Spleen (tissue), 11 donors: ENCODE measurements around the gene CACNB2. TPM values are rescaled to one million over a fixed set of nuclear protein-coding genes. Genes with fewer than 3 reads are reported as not detected.

Experiments
- DNase-seq: peaks from one replicate; pipeline ENCODE4 v3.0.0-alpha.2; 2020
- H3K27ac ChIP-seq, 8 donors: fragments of 200-600 bp; sonication (generic) in 7 of 8; 1 replicate in 4 of 8; 2 replicates in 4 of 8; pipeline versions ENCODE4 v1.5.0 to v1.8.0; 2016 to 2021; ENCODE audit warnings: inconsistent platforms in 4 of 8, mild to moderate bottlenecking in 4 of 8, moderate library complexity in 1 of 8
- H3K27me3 ChIP-seq, 7 donors: fragments of 200-600 bp; sonication (generic) in 6 of 7; replicated peaks in 1 of 7; 1 replicate in 4 of 7; 2 replicates in 3 of 7; pipeline versions ENCODE4 v1.5.0 to v1.8.0; 2016 to 2021; ENCODE audit warnings: inconsistent platforms in 3 of 7, mild to moderate bottlenecking in 1 of 7
- H3K36me3 ChIP-seq, 6 donors: fragments of 200-600 bp; sonication (generic) in 5 of 6; 1 replicate in 4 of 6; 2 replicates in 2 of 6; pipeline versions ENCODE4 v1.5.0 to v1.8.0; 2016 to 2021; ENCODE audit warnings: inconsistent platforms in 2 of 6
- H3K4me1 ChIP-seq, 6 donors: fragments of 200-600 bp; sonication (generic) in 5 of 6; 1 replicate in 3 of 6; 2 replicates in 3 of 6; pipeline versions ENCODE4 v1.5.0 to v1.8.0; 2016 to 2021; ENCODE audit warnings: inconsistent platforms in 3 of 6
- H3K4me3 ChIP-seq, 8 donors: fragments of 200-600 bp; sonication (generic) in 7 of 8; 1 replicate in 4 of 8; 2 replicates in 4 of 8; pipeline versions ENCODE4 v1.5.0 to v1.8.0; 2016 to 2021; ENCODE audit warnings: inconsistent platforms in 4 of 8, mild to moderate bottlenecking in 4 of 8, moderate library complexity in 2 of 8
- H3K9me3 ChIP-seq, 8 donors: fragments of 200-600 bp; sonication (generic) in 7 of 8; 1 replicate in 4 of 8; 2 replicates in 4 of 8; pipeline versions ENCODE4 v1.5.0 to v1.8.0; 2016 to 2021; ENCODE audit warnings: inconsistent platforms in 4 of 8
- POLR2A ChIP-seq, 3 donors: fragments of 450-650 bp; IDR thresholded peaks; one replicate each; pipeline ENCODE4 v1.5.1; 2017; ENCODE audit warnings: antibody characterized with exemption in 3 of 3, mild to moderate bottlenecking in 1 of 3
- POLR2AphosphoS5 ChIP-seq, 3 donors: sonication (generic); formaldehyde crosslinking; IDR thresholded peaks; one replicate each; pipeline ENCODE4 v1.5.1; 2017; ENCODE audit warnings: antibody characterized with exemption in 3 of 3
- WGBS, 5 donors: extraction: QIAGEN DNeasy Blood & Tissue Kit in 3 of 5; methylation state at CpG; one replicate each; pipeline versions ENCODE4 v1.1.5 to v1.1.7; 2013 to 2018; 5-methylcytosine and 5-hydroxymethylcytosine counted together
- intact Hi-C: fragments of 100-400 bp; cut with DNase I; formaldehyde crosslinking; loops from one replicate; pipeline ENCODE4 v1.15.0; 2023; ENCODE audit warnings: low total_unique reads
- polyA plus RNA-seq, 3 donors: library from polyadenylated mRNA; stranded (reverse); fragments of 200-250 nt; gene quantifications; one replicate each; pipeline ENCODE4 v1.2.1, GENCODE V29; 2013
- total RNA-seq, 7 donors: library from RNA; depleted of rRNA in 3 of 7; stranded (reverse); fragments of >200 nt in 3 of 7; fragmentation: NEBNext Ultra II Directional in 4 of 7; extraction: Animal tissue kit (Norgen Biotek cat#: 25700) in 4 of 7; gene quantifications; one replicate each; pipeline versions ENCODE4 v1.1.0 to v1.2.1, GENCODE V29; 2016 to 2021
- TF ChIP-seq, protein P1 (sequence below), 11 experiments: fragments of 200-600 bp in 7 of 11; fragments of 450-650 bp in 4 of 11; sonication (generic) in 4 of 11; IDR thresholded peaks in 8 of 11; conservative IDR thresholded peaks in 3 of 11; 1 replicate in 7 of 11; 2 replicates in 4 of 11; pipeline versions ENCODE4 v1.4.0 to v1.8.0; 2016 to 2021; ENCODE audit warnings: antibody characterized with exemption in 11 of 11, inconsistent platforms in 4 of 11, mild to moderate bottlenecking in 1 of 11
- donor health status: healthy with polysubstance abuse.
- donor health status: DM: no; HTN: no; CAD: no; lungs with moderate emphysema.
- donor health status: DM: no; HTN: no; CAD: no.
- donor health status: Bipolar disorder and iron deficiency.
- donor health status: healthy.
- donor health status: DM: no; HTN: no; CAD: no.
- donor health status: DM: yes; HTN: yes; CAD: no.

CACNB2 gene
- total and polyA plus RNA-seq, 10 donors = 0.17 to 0.79 (median 0.44) TPM; not detected in 1

DNA sequence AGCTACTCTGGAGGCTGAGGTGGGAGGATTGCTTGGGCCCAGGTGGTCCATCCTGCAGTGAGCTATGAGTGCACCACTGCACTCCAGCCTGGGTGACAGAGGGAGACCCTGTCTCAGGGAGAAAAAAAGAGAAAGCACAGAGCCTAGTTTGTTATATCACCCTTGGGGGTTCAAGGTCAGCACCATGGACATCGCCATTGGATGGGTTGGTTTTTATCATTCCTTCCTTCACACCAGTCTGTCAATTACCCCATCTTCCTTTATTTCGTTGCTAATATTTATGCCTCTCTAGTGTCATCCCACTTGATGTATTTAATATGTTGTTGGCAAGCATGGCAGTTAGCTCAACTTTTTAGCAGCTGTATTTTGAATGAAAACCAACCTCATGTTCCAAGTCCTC, 328.9 kb downstream of the CACNB2 start:
- H3K27ac ChIP-seq = no peak overlapping the region
- H3K36me3 ChIP-seq = no peaks in the 10 kb centered on the region
- H3K9me3 ChIP-seq = no peaks in the 10 kb centered on the region
- no peak for DNase-seq
- TF ChIP-seq, protein P1, sequence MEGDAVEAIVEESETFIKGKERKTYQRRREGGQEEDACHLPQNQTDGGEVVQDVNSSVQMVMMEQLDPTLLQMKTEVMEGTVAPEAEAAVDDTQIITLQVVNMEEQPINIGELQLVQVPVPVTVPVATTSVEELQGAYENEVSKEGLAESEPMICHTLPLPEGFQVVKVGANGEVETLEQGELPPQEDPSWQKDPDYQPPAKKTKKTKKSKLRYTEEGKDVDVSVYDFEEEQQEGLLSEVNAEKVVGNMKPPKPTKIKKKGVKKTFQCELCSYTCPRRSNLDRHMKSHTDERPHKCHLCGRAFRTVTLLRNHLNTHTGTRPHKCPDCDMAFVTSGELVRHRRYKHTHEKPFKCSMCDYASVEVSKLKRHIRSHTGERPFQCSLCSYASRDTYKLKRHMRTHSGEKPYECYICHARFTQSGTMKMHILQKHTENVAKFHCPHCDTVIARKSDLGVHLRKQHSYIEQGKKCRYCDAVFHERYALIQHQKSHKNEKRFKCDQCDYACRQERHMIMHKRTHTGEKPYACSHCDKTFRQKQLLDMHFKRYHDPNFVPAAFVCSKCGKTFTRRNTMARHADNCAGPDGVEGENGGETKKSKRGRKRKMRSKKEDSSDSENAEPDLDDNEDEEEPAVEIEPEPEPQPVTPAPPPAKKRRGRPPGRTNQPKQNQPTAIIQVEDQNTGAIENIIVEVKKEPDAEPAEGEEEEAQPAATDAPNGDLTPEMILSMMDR (IDR thresholded peaks at IDR 0.05 in 8 of 11, conservative IDR thresholded peaks at IDR 0.05 in 3 of 11) = no peak
- TF ChIP-seq POLR2AphosphoS5 (IDR thresholded peaks at IDR 0.05) (no peak), POLR2A (IDR thresholded peaks at IDR 0.05) (no peak)
- intact Hi-C loops = no loop called here
- no peak overlapping the region for H3K4me3 ChIP-seq
- 72 to 88% (median 78%) methylated on average over 2 of the region's 2 CpGs for WGBS, 5 donors
- H3K27me3 ChIP-seq = no peaks in the 10 kb centered on the region
- no peaks in the 10 kb centered on the region for H3K4me1 ChIP-seq

DNA sequence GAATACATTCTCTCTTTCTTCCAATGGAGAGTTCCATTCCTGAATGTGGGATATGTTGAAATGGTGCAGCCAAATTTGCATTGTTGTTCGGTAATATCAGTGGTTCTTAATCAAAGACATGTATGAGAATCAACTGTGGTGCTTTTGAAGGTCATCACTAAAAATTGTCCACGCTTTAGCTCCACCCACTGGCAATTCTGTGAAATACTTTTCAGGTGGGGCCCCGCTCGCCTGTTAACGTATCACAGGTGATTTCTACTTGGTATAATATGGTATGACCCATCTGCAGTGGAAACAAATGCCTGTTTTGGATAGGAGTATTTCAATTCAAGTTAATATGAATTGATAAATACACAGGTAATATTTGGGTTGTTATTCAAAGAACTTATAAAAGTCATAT, 332.8 kb downstream of the CACNB2 start:
- Histone ChIP-seq H3K4me3 (no peak overlapping the region), H3K27me3 (no peaks in the 10 kb centered on the region), H3K4me1 (no peaks in the 10 kb centered on the region), H3K9me3 (no peaks in the 10 kb centered on the region), H3K36me3 (no peaks in the 10 kb centered on the region), H3K27ac (no peak overlapping the region)
- TF ChIP-seq, protein P1 (IDR thresholded peaks at IDR 0.05 in 8 of 11, conservative IDR thresholded peaks at IDR 0.05 in 3 of 11) = no peak
- TF ChIP-seq POLR2A (IDR thresholded peaks at IDR 0.05) (no peak), POLR2AphosphoS5 (IDR thresholded peaks at IDR 0.05) (no peak)
- DNase-seq = no peak
- 76 to 82% (median 79%) methylated on average over 5 of the region's 5 CpGs for WGBS, 5 donors
- intact Hi-C loops = no loop called here

DNA sequence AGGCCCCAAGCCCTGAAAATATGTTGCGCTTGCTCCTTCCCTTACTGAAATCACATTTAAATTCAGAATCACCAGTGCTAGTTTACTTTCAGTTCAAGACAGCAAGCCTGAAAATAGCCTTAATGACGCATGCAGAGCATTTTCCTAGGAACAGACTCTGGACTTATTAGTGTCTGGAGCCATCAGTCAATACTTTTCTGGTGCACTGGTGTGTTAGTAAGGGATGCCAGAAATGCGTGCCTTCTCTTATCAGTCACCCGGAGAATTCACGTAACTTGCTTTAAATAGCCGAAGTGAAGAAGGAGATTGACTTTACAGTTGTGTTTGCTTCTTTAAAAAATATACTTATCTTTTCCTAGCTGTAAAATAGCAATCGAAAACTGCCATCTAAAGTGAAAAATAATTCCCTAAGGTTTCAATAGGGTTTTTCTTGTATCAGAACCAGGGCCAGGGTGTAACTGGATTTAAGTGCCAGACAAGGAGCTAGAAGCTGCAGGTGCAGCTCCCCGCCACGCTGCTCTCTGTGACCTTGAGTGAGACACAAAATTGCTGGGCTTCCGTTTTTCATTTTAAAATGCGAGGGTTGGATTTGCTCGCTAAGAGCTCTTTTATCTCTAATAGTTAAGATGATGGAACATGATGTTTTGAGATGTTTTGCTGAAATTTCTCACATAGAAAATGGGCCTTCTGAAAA, 333.3 kb downstream of the CACNB2 start:
- no peaks in the 10 kb centered on the region for H3K36me3 ChIP-seq
- DNase-seq = no peak
- no peaks in the 10 kb centered on the region for H3K4me1 ChIP-seq
- no peak overlapping the region for H3K27ac ChIP-seq
- H3K9me3 ChIP-seq = no peaks in the 10 kb centered on the region
- no peak overlapping the region for H3K4me3 ChIP-seq
- no peaks in the 10 kb centered on the region for H3K27me3 ChIP-seq
- WGBS, 5 donors = 75 to 85% (median 82%) methylated on average over 12 of the region's 12 CpGs
- intact Hi-C loops = no loop called here
- TF ChIP-seq POLR2AphosphoS5 (IDR thresholded peaks at IDR 0.05) = no peak

DNA sequence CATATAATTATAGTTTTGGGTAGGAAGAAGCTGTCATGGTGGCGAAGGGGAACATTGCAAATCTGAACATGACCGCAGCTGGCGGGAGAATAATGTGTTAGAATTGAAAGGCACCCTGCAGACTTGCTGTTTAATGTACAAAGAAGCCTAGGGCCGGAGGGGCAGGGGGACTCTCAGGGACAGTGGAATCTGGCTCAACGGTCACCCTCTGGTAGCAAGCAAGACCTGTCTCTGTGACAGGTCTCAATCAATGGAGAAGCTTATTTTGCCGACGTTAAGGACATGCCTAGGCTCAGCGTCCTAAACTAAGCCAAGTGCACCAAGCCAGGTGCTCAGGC, 333.9 kb downstream of the CACNB2 start:
- Histone ChIP-seq H3K27me3 (no peaks in the 10 kb centered on the region), H3K9me3 (no peaks in the 10 kb centered on the region), H3K4me3 (no peak overlapping the region), H3K27ac (no peak overlapping the region), H3K36me3 (no peaks in the 10 kb centered on the region), H3K4me1 (no peaks in the 10 kb centered on the region)
- WGBS, 5 donors = 85 to 93% (median 87%) methylated on average over 8 of the region's 8 CpGs
- TF ChIP-seq, protein P1 (IDR thresholded peaks at IDR 0.05 in 8 of 11, conservative IDR thresholded peaks at IDR 0.05 in 3 of 11) = no peak
- TF ChIP-seq POLR2A (IDR thresholded peaks at IDR 0.05) = no peak
- TF ChIP-seq POLR2AphosphoS5 (IDR thresholded peaks at IDR 0.05) = no peak
- intact Hi-C loops = no loop called here
- no peak for DNase-seq
